ENCODE measurements around the gene BRD9.
"Not testable (repeated sequence)": the region's sequence is repeated elsewhere in the genome, so short reads cannot be mapped to it uniquely, and the experiment has no call there.

BRD9 gene

DNA sequence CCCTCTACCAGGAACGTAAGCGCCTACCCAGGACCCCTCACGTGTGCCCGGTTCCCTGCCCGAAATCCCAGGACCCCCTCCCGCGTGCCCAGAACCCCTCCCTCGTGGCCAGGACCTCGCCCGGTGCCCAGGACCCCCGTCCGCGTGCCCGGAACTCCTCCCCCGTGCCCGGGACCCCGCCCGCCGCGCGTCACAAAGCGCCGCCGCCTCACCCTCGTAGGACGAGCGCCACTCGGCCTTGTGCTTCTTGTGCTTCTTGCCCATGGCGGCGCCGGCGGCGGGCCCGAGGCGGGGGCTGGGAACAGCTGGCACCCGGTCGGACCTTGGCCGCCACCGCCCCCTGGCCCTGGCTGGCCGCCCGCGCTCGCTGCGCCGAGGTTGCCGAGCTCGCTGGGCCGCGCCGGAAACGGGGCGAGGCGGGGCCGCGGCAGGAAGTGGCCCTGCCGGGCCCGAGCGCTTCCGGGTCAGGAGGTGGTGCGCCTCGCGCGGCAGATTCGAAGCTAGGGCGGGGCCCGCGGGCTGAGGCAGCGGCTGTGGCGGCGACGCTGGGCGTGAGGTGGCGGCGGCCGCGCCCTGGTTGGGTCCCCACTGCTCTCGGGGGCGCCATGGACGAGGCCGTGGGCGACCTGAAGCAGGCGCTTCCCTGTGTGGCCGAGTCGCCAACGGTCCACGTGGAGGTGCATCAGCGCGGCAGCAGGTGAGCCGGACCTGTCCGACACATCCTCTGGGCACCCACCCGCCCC lies at the start of gene BRD9, which contains the start of gene TRIP13:
BRD9 (minus strand) TSS at position 408 of the 743 bp plus-strand sequence; CDS start at position 264, 144 bp downstream.
TRIP13 (plus strand) TSS at position 491 of the 743 bp plus-strand sequence; CDS start at position 606, 115 bp downstream.
- DNase-seq (ENCODE audit: low read depth) = peak; percentile 73

DNA sequence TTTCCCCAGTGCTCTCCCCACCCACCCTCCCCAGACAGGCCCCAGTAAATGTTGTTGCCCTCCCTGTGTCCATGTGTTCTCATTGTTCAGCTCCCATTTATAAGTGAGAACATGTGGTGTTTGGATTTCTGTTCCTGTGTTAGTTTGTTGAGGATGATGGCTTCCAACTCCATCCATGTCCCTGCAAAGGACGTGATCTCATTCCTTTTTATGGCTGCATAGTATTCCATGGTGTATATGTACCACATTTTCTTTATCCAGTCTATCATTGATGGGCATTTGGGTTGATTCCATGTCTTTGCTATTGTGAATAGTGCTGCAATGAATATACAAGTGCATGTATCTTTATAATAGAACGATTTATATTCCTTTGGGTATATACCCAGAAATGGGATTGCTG lies 48.1 kb upstream of the BRD9 start:
- not testable (repeated sequence) for DNase-seq (ENCODE audit: low read depth)

DNA sequence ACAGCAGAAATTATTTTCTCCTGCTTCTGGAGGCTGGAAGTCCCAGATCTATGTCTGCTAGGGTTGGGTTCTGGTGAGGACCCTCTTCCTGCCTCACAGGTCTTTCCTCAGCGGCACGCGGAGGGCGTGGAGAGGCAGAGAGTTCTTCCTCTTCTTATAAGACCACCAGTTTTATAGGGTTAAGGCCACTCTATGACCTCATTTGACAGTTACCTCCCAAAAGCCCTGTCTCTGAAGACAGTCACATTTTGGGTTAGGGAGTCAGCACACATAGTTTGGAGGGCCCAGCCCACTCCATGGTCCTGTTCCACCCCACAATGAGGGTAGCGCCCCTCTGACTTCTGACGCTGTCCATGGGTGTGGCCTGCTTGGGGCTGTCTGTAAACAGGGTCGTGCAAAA lies 46.8 kb upstream of the BRD9 start:
- DNase-seq (ENCODE audit: low read depth) = no peak

DNA sequence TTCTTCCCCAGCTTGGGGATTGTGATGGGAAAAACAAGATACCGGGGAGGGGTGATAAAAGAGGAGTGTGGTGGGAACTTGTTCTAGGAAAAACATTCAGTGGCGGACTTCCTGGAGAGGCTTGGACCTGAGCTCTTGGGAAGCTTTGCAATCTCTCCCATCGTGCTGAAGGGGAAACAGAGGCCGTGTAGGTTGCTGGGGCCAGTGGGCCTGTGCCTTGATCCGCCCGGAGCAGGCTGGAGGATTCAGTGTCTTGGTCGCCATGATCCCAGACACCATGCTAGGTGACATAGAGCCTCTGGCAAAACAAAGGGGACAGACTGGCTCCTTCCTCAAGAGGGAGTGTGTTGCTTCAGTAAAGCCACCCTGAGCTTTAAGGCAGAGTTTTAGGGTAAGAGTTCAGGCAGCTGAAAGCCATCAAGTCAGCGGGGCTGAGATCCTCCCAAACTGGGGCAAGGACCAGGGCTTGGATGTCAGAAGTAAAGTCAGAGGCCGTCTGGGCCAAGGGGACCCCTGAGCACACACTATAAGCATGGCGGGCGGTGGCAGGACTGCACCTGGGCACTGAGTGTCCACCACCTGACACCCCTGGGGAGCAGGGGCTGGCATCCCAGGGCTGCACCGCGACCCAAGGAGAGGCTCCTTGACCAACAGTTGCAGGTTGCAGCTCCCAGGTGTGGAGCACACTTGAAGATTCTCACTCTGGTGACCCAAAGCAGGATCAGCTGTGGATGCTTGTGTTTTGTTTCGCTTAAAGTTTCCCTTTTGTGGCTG lies 44.7 kb upstream of the BRD9 start:
- no peak for DNase-seq (ENCODE audit: low read depth)

- no peak for DNase-seq (ENCODE audit: low read depth)
These were observed 43.8 kb upstream of the BRD9 start for GRCh38 chr5:936149-937144.

GRCh38 chr5:935510-936084 lies 43.0 kb upstream of the BRD9 start:
- DNase-seq (ENCODE audit: low read depth) = no peak

DNA sequence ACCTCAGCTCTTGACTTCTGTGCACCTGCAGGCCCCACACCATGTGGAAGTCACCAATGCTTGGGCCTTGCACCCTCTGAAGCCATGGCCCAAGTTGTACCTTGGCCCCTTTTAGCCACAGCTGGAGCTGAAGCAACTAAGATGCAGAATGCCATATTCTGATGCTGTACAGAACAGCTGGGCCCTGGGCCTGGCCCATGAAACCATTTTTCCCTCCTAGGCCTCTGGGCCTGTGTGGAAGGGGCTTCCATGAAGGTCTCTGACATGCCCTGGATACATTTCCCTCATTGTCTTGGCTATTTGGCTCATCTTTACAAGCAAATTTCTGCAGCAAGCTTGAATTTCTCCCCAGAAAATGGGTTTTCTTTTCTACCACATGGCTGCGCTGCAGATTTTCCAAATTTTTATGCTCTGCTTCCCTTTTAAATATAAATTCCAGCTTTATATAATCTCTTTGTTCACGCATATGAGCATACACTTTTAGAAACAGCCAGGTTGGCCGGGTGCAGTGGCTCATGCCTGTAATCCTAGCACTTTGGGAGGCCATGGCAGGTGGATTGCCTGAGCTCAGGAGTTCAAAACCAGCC lies 41.9 kb upstream of the BRD9 start:
- not testable (repeated sequence) for DNase-seq (ENCODE audit: low read depth)

- not testable (repeated sequence) for DNase-seq (ENCODE audit: low read depth)
These were observed 41.4 kb upstream of the BRD9 start for GRCh38 chr5:933951-934350.

DNA sequence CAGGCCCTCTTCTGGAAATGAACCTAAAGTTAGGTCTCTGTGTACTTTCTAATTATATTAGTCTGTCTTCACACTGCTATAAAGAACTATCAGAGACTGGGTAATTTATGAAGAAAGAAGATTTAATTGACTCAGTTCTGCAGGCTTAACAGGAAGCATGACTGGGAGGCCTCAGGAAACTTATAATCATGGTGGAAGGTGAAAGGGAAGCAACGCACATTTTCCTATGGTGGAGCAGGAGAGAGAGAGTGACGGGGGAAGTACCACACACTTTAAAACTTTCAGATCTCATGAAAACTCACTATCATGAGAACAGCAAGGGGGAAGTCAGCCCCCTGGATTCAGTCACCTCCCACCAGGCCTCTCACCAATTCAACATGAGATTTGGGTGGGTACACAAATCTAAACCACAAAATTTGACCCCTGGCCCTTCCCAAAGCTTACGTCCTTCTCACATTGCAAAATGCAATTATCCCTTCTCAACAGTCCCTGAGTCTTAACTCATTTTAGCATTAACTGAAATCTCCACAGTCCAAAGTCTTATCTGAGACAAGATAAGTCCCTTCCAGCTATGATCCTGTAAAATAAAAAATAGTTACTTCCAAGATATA lies 40.8 kb upstream of the BRD9 start:
- no peak for DNase-seq (ENCODE audit: low read depth)

DNA sequence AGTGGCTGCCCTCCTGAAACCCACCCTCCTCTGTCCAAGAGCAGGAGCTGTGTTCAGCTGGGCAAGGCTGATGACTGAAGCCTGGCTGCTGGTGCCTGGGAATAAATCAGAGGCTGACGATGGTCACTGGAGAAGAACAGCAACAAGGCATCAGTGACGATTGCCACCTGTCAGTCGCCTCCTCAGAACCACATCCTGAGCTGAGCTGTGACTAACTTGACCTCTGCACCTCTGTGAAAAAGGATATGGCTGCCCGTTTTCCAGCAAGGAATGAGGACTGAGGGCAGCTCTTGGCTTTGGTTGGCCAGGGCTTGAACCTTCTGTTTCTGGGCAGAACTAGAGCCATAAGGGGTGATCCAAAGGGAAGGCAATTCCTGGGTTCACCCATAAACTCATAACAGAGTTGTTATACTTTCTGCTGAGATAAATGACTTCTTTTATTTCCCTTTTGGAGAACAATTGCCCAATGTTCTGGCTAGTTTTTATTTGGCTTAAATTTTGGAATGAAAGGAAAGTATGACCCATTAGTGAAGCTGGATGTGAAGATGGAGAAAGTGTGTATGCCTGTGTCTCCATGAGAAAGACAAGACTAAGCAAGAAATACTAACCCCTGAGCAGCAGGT lies 40.1 kb upstream of the BRD9 start:
- DNase-seq (ENCODE audit: low read depth) = no peak

DNA sequence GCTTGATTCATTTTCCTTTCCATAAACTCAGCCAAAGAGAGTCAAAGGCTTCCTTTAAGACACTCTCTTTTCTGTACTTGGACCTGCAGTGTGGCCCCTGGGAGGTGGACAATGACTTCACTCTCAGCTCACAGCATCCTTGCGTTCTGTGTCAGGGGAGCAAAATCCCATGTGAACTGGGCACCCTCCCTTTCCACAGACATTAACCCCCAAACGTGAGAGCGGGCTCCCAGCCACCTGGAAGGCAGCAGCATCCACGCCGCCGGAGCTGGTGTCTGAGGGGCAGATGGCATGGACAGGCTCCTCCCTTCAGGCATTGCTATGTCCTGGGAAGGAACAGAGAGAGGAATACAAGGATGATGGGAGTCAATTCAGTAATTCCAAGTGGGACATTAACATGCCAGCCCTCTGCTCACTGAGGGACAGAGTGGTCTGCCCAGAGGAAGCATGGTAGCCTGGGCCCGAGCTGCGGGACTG lies 39.6 kb upstream of the BRD9 start:
- no peak for DNase-seq (ENCODE audit: low read depth)

- DNase-seq (ENCODE audit: low read depth) = no peak
These were observed 39.1 kb upstream of the BRD9 start for GRCh38 chr5:931570-932145.

DNA sequence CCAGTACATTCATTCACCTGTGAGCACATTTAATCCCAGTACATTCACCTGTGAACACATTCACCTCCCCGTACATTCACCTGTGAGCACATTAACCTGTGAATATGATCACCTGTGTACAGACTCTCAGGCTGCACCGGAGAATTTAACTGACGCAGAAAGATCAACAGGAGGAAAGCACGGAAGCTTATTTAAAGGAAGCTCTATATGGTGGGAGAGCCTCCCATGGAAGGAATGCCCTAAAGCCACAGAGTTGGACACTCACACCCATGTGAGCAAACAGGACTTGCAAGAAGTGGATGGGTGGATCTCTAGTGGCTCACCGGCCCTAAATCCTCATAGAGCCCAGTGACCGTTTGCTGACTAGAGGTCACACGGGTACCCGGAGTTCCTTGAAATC lies 38.3 kb upstream of the BRD9 start:
- DNase-seq (ENCODE audit: low read depth) = no peak

DNA sequence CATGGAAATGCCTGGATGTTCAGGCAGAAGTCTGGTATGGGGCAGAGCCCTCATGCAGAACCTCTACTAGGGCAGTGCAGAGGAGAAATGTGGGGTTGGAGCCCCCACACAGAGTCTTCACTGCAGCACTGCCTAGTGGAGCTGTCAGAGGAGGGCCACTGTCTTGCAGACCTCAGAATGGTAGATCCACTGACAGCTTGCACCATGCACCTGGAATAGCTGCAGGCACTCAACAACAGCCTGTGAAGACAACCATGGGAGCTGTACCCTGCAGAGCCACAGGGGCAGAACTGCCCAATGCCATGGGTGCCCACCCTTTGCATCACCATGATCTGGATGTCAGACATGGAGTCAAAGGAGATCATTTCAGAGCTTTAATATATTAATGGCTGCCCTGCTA lies 37.0 kb upstream of the BRD9 start:
- DNase-seq (ENCODE audit: low read depth) = no peak

DNA sequence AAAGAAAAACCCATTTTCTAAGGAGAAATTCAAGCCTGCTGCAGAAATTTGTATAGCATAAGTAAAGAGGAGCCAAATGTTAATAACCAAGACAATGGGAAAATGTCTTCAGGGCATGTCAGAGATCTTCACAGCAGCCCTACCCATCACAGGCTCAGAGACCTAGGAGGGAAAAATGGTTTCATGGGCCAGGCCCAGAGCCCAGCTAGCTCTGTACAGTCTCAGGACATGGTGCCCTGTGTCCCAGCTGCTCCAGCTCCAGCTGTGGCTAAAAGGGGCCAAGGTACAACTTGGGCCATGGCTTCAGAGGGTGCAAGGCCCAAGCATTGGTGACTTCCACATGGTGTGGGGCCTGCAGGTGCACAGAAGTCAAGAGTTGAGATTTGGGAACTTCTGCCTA lies 36.6 kb upstream of the BRD9 start:
- not testable (repeated sequence) for DNase-seq (ENCODE audit: low read depth)

DNA sequence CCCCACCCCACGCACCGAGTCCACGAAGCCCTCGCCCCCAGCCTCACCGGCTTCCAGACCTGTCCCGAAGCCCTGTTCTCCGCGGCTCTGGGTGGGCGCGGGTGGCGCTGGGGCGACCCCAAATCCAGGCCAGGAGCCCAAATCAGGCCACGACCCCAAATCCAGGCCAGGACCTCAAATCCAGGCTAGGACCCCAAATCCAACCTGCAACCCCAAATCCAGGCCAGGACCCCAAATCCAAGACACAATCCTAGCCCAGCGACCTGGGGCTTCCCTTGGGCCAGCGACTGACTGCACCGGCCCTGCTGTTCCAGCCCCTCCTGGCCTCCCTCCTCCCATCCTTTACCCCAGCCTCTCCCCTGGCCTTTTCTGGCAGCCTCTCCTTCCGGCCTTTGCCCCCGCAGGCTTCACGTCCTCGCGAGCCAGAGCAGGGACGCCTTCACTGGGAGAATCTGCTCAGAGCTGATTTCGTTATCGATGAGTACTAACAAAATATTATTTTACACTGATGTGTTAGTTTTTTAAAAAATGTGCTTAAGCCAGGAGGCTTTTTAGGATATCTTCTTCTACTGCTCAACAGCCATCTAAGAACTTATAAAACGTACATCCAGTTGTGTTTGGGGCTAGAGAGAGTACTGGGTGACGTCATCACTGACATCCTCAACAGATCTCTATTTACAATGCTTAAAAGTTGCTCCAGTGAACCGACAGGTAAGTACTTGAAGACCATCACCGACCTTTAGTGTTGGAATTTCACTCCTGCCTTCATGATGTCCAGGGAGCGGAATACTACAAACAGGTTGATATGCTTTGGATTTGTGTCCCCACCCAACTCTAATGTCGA lies 34.8 kb upstream of the BRD9 start:
- DNase-seq (ENCODE audit: low read depth) = no peak

DNA sequence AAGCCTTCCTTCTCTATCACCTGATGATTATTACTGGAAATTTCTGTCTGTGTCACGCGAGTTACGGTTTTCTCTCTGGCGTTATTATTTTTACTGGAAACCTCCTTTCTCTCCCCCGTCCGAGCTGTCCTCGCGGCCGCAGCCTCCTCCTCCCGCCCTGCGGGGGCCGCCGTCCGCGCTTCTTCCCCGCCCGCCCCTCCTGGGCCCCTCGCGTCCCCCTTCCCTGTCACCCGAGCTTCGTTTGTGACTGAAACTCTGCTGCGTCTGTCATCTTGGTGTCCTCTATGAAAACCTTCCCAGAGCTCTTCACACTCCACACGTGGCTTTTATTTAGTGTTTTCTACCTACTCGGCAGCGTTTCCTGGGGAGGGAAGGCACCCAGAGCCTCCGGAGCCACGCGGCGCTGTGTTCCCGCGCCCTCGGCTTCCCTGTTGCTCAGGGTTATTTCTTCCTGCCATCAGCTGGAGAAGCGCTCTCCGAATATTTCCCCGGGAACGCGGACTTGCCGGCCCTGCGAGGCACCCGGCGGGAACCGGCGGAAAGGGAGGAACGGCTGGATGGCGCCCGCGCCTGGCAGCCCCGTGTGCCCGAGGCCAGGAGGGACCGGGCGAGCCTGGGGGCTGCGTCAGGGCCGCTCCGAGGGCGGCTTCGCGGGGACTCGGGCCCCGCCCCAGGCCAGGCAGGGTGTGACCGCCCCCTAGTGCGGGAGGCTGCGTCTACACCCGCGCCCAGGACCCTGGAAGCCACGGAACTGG lies 34.0 kb upstream of the BRD9 start:
- peak; percentile 28 for DNase-seq (ENCODE audit: low read depth)

GRCh38 chr5:923281-923873 lies 30.8 kb upstream of the BRD9 start:
- DNase-seq (ENCODE audit: low read depth) = peak; percentile 55
